Measurements from ENCODE around the gene TPSD1. TPM values are rescaled to one million over a fixed set of nuclear protein-coding genes. Genes with fewer than 3 reads are reported as not detected.
A peak's percentile ranks its signal among the peaks of the same experiment; 100 is the strongest.

Gene TPSD1
- total RNA-seq, 1 donor from 2014 or later, result not detected

DNA sequence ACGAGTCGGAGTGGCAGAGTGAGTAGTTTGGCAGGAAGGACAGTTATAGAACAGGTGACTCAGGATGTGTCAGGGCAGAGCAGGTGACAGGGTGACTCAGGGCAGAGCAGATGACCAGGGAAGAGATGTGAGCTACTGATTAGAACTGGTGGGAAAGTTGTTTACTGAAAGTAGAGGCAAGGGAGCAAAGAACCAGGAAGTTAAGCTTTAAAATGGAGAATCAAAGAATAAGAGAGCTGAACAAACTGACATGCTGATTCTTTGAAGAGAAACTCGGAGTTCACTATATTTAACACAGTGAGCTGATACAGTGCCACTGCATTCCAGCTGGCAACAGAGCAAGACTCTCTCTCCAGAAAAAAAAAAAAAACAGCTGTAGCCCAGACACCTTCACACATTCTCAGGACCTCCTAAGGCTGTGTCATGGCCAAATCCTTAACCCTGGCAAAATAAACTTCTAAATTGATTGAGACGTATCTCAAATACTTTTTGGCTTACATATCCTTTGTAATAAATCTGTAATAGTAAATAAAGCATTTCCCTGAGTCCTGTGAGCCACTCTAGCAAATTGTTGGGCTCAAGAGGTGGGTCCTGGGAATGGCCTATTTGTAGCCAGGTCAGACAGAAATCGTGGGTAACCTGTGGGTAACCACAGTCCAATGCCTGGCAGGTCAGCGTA lies 41.3 kb downstream of the TPSD1 start:
- peak; percentile 87 for DNase-seq (ENCODE audit: low read depth)

GRCh38 chr16:1298406-1298805 lies 42.5 kb downstream of the TPSD1 start:
- no peak for DNase-seq (ENCODE audit: low read depth)

GRCh38 chr16:1299012-1299867 lies 43.4 kb downstream of the TPSD1 start:
- DNase-seq (ENCODE audit: low read depth), result no peak

DNA sequence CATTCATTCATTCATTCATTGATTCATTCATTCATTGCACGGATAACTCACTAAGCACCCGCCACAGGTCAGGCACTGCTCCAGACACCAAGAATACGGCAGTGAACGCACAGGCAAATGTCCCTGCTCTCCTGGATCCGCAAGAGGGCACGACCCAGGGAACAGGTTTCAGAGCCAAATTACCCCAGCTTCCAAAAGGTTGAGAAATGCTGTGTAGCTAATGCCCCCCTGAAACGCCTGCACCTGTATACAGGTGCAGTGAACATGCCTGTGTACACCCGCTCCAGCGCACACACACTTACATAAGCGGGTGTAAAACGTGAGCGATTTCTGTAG lies 44.0 kb downstream of the TPSD1 start:
- DNase-seq (ENCODE audit: low read depth), result no peak

DNA sequence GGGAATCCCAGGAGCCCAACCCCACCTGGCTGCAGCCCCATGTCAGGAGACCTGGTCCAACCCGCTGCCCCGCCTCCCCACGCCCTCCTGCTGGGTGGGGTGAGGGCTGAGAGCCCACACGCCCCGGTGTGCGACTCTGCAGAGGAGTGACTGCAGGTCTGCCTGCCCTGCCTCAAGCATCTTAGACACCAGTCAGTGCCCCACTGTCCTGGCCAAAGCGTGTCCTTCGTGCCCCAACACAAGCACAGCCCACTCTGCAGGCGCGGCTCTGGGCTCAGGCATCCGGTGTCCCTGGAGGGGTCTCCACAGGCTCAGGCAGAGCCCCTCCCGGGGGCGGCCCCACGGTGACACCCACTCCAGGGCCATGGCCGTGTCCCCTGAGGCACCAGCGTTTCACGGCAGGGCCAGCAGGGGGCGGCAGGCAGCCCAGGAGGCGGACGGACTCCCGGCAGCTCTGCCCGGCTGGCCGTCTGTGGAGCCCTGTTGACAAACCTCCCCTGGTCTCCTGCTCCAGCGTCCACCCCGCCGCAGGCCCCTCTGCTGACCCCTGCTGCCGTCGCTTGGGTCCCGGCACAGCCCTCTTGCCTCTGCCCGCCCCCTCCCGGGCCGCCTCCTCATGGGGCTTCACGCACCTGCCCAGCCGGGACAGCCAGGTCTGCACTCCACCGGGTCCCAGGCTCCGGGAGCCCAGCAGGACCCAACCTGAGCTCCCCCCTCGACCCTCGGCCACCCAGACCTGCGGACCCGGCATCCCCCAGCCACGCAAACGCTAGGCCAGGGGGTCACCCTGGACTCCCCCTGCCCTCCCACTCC lies 45.0 kb downstream of the TPSD1 start:
- DNase-seq (ENCODE audit: low read depth), result peak; percentile 65

DNA sequence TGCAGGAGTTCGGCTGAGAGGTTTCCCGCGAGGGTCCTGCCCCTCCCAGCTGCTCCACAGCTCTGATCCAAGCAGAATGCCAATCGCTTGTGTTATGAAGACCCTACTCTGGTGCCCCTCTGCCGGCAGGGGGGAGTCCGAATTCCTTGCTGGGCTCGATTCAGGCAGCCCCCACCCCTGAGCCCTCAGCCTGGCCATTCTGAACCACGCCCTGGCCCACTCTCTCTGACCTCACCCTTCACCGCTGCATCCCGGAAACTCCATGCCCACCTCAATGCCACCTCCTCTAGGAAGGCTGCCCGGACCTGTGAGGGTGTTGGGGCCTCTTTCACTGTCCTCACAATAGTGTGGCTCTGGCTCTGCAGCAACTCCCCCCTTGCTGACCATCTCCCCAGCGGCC lies 45.7 kb downstream of the TPSD1 start:
- no peak for DNase-seq (ENCODE audit: low read depth)

DNA sequence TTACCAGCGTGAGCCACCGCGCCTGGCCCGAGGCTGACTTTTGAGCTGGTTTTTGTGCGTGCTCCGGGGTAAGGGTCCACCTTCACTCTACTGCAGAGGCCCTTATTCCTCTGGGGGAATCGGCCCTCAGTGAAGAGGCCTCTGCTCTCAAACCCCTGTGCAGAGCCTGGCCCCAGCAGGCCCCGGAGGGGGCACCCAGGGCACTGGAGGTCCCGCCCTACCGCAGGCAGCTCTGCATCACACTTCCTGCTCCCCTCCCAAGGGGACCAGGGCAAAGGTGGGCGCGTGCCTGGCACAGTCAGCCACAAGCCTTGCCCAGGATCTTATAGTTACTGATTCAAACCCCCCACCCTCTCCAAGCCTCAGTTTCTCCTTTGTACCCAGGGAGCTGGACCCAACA lies 50.0 kb downstream of the TPSD1 start:
- DNase-seq (ENCODE audit: low read depth), result no peak

GRCh38 chr16:1306334-1306733 lies 50.5 kb downstream of the TPSD1 start:
- no peak for DNase-seq (ENCODE audit: low read depth)

DNA sequence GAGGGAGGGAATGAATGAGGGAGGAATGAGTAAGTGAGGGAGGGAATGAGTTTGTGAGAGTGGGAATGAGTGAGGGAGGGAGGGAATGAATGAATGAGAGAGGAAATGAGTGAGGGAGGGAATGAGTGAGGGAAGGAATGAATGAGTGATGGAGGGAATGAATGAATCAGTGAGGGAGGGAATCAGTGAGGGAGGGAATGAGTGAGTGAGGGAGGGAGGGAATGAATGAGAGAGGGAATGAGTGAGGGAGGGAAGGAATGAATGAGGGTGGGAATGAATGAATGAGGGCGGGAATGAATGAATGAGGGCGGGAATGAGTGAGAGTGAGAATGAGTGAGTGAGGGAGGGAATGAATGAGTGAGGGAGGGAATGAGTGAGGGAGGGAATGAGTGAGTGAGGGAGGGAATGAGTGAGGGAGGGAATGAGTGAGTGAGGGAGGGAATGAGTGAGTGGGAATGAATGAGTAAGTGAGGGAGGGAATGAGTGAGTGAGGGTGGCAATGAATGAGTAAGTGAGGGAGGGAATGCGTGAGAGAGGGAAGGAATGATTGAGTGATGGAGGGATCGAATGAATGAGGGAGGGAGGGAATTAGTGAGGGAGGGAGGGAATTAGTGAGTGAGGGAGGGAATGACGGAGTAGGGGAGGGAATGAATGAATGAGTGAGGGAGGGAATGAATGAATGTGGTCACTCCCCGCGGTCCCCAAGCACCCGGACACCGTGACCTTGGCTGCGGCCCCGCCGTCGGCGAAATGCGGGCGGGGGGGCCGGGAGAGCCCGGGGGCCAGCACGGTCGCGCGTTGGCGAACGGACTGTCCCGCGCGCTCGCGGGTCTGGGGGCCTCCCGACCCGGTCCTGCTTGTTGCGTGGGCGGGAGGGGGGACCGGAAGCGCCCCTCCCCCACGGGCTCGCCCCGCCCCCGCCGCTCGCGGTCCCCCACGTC lies 52.4 kb downstream of the TPSD1 start:
- DNase-seq (ENCODE audit: low read depth), result no peak

Other genes starting within 250 kb of the TPSD1 start
- 0.29 and 1.6 TPM in 2 replicates for gene SSTR5, start 183.3 kb upstream of the TPSD1 start, total RNA-seq
- not detected in 2 replicates for gene C1QTNF8, start 159.8 kb upstream of the TPSD1 start, total RNA-seq
- gene CACNA1H, start 103.0 kb upstream of the TPSD1 start, total RNA-seq, result 0.16 and 0.21 TPM in 2 replicates
- not detected in 2 replicates for gene TPSG1, start 30.8 kb upstream of the TPSD1 start, total RNA-seq
- not detected in 2 replicates for gene TPSB2, start 25.9 kb upstream of the TPSD1 start, total RNA-seq
- gene TPSAB1, start 15.4 kb upstream of the TPSD1 start, total RNA-seq, result not detected in 2 replicates
- gene UBE2I, start 53.6 kb downstream of the TPSD1 start, total RNA-seq, result 48.5 and 57.2 TPM in 2 replicates
- 3.6 and 7.1 TPM in 2 replicates for gene BAIAP3, start 77.6 kb downstream of the TPSD1 start, total RNA-seq
- gene TSR3, start 95.8 kb downstream of the TPSD1 start, total RNA-seq, result 112 and 115 TPM in 2 replicates
- 57.0 and 63.7 TPM in 2 replicates for gene GNPTG, start 95.9 kb downstream of the TPSD1 start, total RNA-seq
- gene UNKL, start 158.6 kb downstream of the TPSD1 start, total RNA-seq, result 9.8 and 18.9 TPM in 2 replicates
- 17.0 and 21.4 TPM in 2 replicates for gene UQCC4, start 164.7 kb downstream of the TPSD1 start, total RNA-seq
- gene PERCC1, start 175.0 kb downstream of the TPSD1 start, total RNA-seq, result not detected in 2 replicates
- gene CCDC154, start 188.5 kb downstream of the TPSD1 start, total RNA-seq, result 0.19 and 0.21 TPM in 2 replicates
- 70.0 and 70.7 TPM in 2 replicates for gene CLCN7, start 219.0 kb downstream of the TPSD1 start, total RNA-seq
- not detected in 2 replicates for gene PTX4, start 232.9 kb downstream of the TPSD1 start, total RNA-seq
- 17.5 and 21.3 TPM in 2 replicates for gene TELO2, start 237.3 kb downstream of the TPSD1 start, total RNA-seq